Endothelial cell (in vitro differentiated cells): ENCODE measurements around the gene SERAC1. TPM values are rescaled to one million over a fixed set of nuclear protein-coding genes. Genes with fewer than 3 reads are reported as not detected.

Source experiments
- DNase-seq: peaks from one replicate; pipeline ENCODE4 v3.0.0; 2021; ENCODE audit warnings: low spot score
- H3K27ac Mint-ChIP-seq: one replicate; pipeline ENCODE4 v1.8.0; 2021; ENCODE audit warnings: mixed read lengths, inconsistent platforms; ENCODE audit not compliant: unreplicated experiment
- H3K27me3 Mint-ChIP-seq: one replicate; pipeline ENCODE4 v1.8.0; 2021; ENCODE audit warnings: mild to moderate bottlenecking, moderate library complexity, mixed read lengths, inconsistent platforms; ENCODE audit not compliant: unreplicated experiment
- H3K36me3 Mint-ChIP-seq: one replicate; pipeline ENCODE4 v1.8.0; 2021; ENCODE audit warnings: mild to moderate bottlenecking, low read depth, mixed read lengths, inconsistent platforms; ENCODE audit not compliant: unreplicated experiment
- H3K4me1 Mint-ChIP-seq: one replicate; pipeline ENCODE4 v1.8.0; 2021; ENCODE audit warnings: mild to moderate bottlenecking, mixed read lengths, inconsistent platforms; ENCODE audit not compliant: unreplicated experiment
- H3K4me3 Mint-ChIP-seq: one replicate; pipeline ENCODE4 v1.8.0; 2021; ENCODE audit warnings: mild to moderate bottlenecking, mixed read lengths, inconsistent platforms; ENCODE audit not compliant: unreplicated experiment
- H3K9me3 Mint-ChIP-seq: one replicate; pipeline ENCODE4 v1.8.0; 2021; ENCODE audit warnings: mixed read lengths, inconsistent platforms; ENCODE audit not compliant: unreplicated experiment
- total RNA-seq: library from RNA; stranded (reverse); fragmentation: NEBNext Ultra II Directional; extraction: Animal tissue kit (Norgen Biotek cat#: 25700); gene quantifications from one replicate; pipeline ENCODE4 v1.2.1, GENCODE V29; 2021; ENCODE audit not compliant: unreplicated experiment
- TF ChIP-seq, protein P1 (sequence below): fragments of 200-600 bp; sonication (generic); IDR thresholded peaks from one replicate; pipeline ENCODE4 v1.5.0; 2021; ENCODE audit warnings: antibody characterized with exemption; ENCODE audit not compliant: unreplicated experiment

SERAC1 gene
- total RNA-seq, 1 donor from 2014 or later = 13.8 TPM

DNA sequence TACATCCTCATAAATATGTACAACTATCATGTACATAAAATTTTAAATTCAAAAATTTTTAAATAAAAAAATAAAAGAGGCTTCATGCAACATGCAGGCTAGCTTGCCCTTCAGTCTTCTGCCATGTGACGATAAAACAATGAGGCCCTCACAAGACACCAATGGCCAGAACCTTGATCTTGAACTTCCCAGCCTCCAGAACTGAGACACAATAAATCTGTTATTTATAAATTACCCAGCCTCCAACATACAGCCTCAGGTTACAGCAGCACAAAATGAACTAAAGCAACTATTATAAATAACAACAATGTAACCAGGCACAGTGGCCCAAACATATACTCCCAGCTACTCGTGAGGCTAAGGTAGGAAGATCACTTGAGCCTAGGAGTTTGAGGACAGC, 42.8 kb downstream of the SERAC1 start:
- no peak for DNase-seq
- peaks cover 6% of the 10 kb centered on the region for H3K36me3 Mint-ChIP-seq
- no peaks in the 10 kb centered on the region for H3K27me3 Mint-ChIP-seq
- TF ChIP-seq, protein P1, sequence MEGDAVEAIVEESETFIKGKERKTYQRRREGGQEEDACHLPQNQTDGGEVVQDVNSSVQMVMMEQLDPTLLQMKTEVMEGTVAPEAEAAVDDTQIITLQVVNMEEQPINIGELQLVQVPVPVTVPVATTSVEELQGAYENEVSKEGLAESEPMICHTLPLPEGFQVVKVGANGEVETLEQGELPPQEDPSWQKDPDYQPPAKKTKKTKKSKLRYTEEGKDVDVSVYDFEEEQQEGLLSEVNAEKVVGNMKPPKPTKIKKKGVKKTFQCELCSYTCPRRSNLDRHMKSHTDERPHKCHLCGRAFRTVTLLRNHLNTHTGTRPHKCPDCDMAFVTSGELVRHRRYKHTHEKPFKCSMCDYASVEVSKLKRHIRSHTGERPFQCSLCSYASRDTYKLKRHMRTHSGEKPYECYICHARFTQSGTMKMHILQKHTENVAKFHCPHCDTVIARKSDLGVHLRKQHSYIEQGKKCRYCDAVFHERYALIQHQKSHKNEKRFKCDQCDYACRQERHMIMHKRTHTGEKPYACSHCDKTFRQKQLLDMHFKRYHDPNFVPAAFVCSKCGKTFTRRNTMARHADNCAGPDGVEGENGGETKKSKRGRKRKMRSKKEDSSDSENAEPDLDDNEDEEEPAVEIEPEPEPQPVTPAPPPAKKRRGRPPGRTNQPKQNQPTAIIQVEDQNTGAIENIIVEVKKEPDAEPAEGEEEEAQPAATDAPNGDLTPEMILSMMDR = no peak
- H3K9me3 Mint-ChIP-seq = no peaks in the 10 kb centered on the region
- no peaks in the 10 kb centered on the region for H3K4me1 Mint-ChIP-seq
- no peak overlapping the region for H3K27ac Mint-ChIP-seq
- H3K4me3 Mint-ChIP-seq = no peak overlapping the region

DNA sequence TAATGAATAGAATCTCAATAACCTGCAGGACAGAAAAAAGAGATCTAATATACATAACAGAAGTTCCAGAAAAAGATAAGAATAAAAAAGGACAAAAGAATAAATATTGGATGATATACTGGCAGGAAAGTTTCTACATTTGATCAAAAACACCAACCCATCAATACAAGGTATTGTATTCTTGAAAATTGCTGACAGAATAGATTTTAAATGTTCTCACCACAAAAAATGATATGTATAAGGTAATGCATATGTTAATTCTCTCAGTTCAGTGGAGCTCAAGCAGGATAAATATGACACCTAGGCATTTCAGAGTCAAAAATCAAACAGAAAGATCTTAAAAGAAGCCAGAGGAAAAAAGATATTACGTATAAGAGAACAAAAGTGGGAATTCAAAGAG, 43.8 kb downstream of the SERAC1 start:
- TF ChIP-seq, protein P1 = no peak
- no peak overlapping the region for H3K4me3 Mint-ChIP-seq
- DNase-seq = no peak
- H3K9me3 Mint-ChIP-seq = no peaks in the 10 kb centered on the region
- no peak overlapping the region for H3K27ac Mint-ChIP-seq
- H3K27me3 Mint-ChIP-seq = no peaks in the 10 kb centered on the region
- H3K4me1 Mint-ChIP-seq = no peaks in the 10 kb centered on the region
- H3K36me3 Mint-ChIP-seq = peaks cover 6% of the 10 kb centered on the region

DNA sequence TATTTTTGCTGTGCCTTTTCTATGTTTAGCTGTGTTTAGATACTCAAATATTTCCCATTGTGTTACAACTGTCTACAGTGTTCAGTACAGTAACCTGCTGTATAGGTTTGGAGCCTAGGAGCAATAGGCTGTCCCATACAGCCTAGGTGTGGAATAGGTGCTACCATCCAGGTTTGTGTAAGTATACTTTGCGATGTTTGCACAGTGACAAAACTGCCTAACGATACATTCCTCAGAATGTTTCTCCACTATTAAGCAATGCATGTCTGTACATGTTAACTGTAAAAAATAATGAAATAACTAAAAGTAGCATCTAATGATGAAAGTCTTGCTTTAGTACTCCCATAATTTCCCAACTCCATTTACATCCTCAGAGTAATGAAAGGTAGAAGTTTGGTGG, 46.0 kb downstream of the SERAC1 start:
- TF ChIP-seq, protein P1 = no peak
- peaks cover 3% of the 10 kb centered on the region for H3K36me3 Mint-ChIP-seq
- DNase-seq = no peak
- no peaks in the 10 kb centered on the region for H3K27me3 Mint-ChIP-seq
- H3K9me3 Mint-ChIP-seq = no peaks in the 10 kb centered on the region
- no peak overlapping the region for H3K4me3 Mint-ChIP-seq
- H3K4me1 Mint-ChIP-seq = no peaks in the 10 kb centered on the region
- H3K27ac Mint-ChIP-seq = no peak overlapping the region

DNA sequence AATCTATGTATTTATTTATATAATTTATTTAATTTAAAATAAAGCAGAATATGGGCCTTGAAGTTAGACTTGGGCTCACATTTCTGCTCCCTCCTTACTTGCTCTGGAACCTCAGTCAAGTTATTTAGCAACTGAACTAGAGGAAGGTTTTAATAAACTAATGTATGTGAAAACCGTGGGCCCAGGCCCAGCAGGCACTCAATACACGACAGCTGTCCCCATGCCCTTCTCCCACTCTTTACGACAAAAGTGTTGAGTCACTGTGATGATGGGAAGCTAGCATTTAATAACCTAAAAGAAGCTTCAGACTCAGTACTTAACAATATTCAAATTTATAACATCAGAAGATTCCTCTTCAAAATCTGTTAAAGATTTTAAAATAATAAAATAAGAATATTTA, 46.7 kb downstream of the SERAC1 start:
- no peaks in the 10 kb centered on the region for H3K27me3 Mint-ChIP-seq
- no peaks in the 10 kb centered on the region for H3K4me1 Mint-ChIP-seq
- H3K4me3 Mint-ChIP-seq = no peak overlapping the region
- H3K9me3 Mint-ChIP-seq = no peaks in the 10 kb centered on the region
- DNase-seq = no peak
- peaks cover 5% of the 10 kb centered on the region for H3K36me3 Mint-ChIP-seq
- TF ChIP-seq, protein P1 = no peak
- no peak overlapping the region for H3K27ac Mint-ChIP-seq

DNA sequence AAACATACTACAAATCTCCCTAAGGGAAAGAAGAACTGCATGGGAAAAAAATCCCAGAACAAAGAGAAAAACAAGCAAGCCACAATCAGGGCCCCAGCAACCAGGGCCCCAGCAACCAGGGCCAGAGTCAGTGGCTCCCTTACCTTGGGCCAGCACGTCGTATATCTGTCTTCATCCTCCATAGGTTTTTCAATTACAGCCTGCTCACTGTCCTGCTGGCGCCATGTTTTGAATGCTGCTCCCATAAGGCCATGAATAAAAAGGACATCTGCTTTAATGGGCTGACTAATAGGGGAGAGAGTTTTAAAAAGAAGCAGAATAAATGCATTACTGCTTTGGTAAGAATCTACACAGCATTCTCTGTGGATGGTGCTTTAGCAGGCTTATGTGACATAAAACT, 49.2 kb downstream of the SERAC1 start:
- no peak overlapping the region for H3K27ac Mint-ChIP-seq
- no peaks in the 10 kb centered on the region for H3K4me1 Mint-ChIP-seq
- H3K36me3 Mint-ChIP-seq = peaks cover 6% of the 10 kb centered on the region
- H3K9me3 Mint-ChIP-seq = no peaks in the 10 kb centered on the region
- H3K4me3 Mint-ChIP-seq = no peak overlapping the region
- no peak for DNase-seq
- no peaks in the 10 kb centered on the region for H3K27me3 Mint-ChIP-seq
- TF ChIP-seq, protein P1 = no peak
